ENCODE results near the gene SLF2. TPM values are rescaled to one million over a fixed set of nuclear protein-coding genes. Genes with fewer than 3 reads are reported as not detected.

Gene SLF2
- total and polyA plus RNA-seq, 2 of the 13 experiments (the other 11 are each of a cell fraction or from before 2014, with no cell fraction given) = 12.2 to 48.1 TPM

GRCh38 chr10:101014230-101014884 lies 101.6 kb downstream of the SLF2 start (continued):
- TF ChIP-seq ZBTB46 (CRISPR knock-in tag; IDR thresholded peaks at IDR 0.05; ENCODE audit: borderline replicate concordance) (no peak), MYPOP (CRISPR knock-in tag; IDR thresholded peaks at IDR 0.05) (0 out of 2 replicates have a peak, but pooled peaks have one; percentile 47), ZSCAN9 (CRISPR knock-in tag; IDR thresholded peaks at IDR 0.05; ENCODE audit: borderline replicate concordance) (no peak), ZNF710 (CRISPR knock-in tag; IDR thresholded peaks at IDR 0.05; ENCODE audit: borderline replicate concordance) (peak; percentile 28; the same call in 1 of the 2 replicates), XRCC5 (optimal IDR thresholded peaks at IDR 0.05; ENCODE audit: low read length) (peak; percentile 16), MYC (CRISPR knock-in tag; IDR thresholded peaks at IDR 0.05; ENCODE audit: borderline replicate concordance) (peak; percentile 15; the same call in 1 of the 2 replicates), ZNF720 (CRISPR knock-in tag; IDR thresholded peaks at IDR 0.05) (no peak), ZNF709 (CRISPR knock-in tag; IDR thresholded peaks at IDR 0.05) (no peak), ZNF574 (CRISPR knock-in tag; IDR thresholded peaks at IDR 0.05) (0 out of 2 replicates have a peak, but pooled peaks have one; percentile 20), TBP (CRISPR knock-in tag; IDR thresholded peaks at IDR 0.05) (no peak), SMC3 (IDR thresholded peaks at IDR 0.05; ENCODE audit: low read length) (peak; percentile 56), SNAPC4 (CRISPR knock-in tag; IDR thresholded peaks at IDR 0.05) (peak; percentile 28; the same call in 1 of the 2 replicates), ZNF225 (CRISPR knock-in tag; IDR thresholded peaks at IDR 0.05) (no peak), POGZ (CRISPR knock-in tag; IDR thresholded peaks at IDR 0.05) (0 out of 2 replicates have a peak, but pooled peaks have one; percentile 28), ZNF136 (CRISPR knock-in tag; IDR thresholded peaks at IDR 0.05; ENCODE audit: low read depth) (no peak), RFXAP (CRISPR knock-in tag; IDR thresholded peaks at IDR 0.05; ENCODE audit: borderline replicate concordance) (0 out of 2 replicates have a peak, but pooled peaks have one; percentile 31)

Data from HepG2 (cell line).